Renal cortex interstitium (tissue), 11 donors: ENCODE data around the gene ATXN1. TPM values are rescaled to one million over a fixed set of nuclear protein-coding genes. Genes with fewer than 3 reads are reported as not detected.
"Not testable (repeated sequence)": the region's sequence is repeated elsewhere in the genome, so short reads cannot be mapped to it uniquely, and the experiment has no call there.

Experiments used
- DNase-seq, 11 donors: peaks; one replicate each; pipeline ENCODE4 v3.0.0-alpha.2; 2013; ENCODE audit warnings: low read depth in 9 of 11, low spot score in 4 of 11; ENCODE audit errors: extremely low read depth in 1 of 11
- polyA plus RNA-seq, 3 donors: library from polyadenylated mRNA; unstranded; fragments of 120-200 nt; gene quantifications; one replicate each; pipeline ENCODE4 v1.2.1, GENCODE V29; 2013; ENCODE audit not compliant: insufficient read length in 3 of 3

ATXN1 gene
- polyA plus RNA-seq, 3 donors: 19.3 to 21.9 (median 19.4) TPM

DNA sequence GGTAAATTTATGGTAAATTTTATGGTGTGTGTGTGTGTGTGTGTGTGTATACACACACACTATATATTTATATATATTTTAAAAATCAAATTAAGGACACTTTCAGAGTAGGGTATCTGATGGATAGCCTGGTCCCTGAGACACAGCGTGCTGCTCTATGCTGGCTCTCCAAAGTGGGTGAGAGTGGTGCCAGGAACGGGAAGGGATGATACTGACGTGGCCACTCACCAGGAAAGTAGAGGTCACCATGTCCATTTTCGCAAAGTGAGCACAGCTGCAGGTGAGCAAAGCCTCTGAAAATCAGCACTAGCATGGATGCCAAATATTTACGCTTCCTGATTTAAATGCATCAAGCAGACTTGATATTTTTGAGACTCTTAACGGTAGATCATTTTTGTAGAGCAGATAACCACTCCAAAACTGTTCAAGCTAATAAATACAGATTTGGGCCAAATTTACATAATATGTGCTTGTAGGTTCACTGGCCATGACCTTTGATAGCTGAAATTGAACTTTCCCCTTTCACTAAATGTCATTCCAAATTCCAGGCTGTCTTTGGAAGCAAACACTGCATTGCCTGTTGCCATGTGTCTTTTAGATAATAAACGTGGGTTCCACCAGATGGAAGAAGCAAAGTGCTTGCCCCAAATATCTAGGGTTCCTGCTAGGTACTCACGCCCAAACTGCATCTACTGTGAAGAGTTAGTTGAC is 116.6 kb downstream of the ATXN1 start:
- no peak for DNase-seq

- no peak for DNase-seq
Observed at GRCh38 chr6:16639684-16640480, 121.4 kb downstream of the ATXN1 start.

GRCh38 chr6:16637635-16638034 is 123.6 kb downstream of the ATXN1 start:
- DNase-seq: no peak

GRCh38 chr6:16635810-16636602 is 125.3 kb downstream of the ATXN1 start:
- no peak for DNase-seq

GRCh38 chr6:16635291-16635809 is 125.9 kb downstream of the ATXN1 start:
- DNase-seq: no peak

DNA sequence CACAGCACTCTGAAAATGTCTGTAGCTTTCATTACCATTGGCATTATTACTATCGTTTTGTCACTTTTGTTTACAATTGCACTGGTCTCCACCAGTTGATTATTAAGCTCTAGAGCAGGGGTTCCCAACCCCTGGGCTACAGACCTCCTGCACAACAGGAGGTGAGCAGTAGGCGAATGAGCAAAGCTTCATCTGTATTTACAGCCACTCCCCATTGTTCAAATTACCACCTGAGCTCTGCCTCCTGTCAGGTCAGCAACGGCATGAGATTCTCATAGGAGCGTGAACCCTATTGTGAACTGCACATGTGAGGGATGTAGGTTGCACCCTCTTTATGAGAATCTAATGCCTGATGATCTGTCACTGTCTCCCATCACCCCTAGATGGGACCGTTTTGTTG is 126.4 kb downstream of the ATXN1 start:
- DNase-seq: no peak

DNA sequence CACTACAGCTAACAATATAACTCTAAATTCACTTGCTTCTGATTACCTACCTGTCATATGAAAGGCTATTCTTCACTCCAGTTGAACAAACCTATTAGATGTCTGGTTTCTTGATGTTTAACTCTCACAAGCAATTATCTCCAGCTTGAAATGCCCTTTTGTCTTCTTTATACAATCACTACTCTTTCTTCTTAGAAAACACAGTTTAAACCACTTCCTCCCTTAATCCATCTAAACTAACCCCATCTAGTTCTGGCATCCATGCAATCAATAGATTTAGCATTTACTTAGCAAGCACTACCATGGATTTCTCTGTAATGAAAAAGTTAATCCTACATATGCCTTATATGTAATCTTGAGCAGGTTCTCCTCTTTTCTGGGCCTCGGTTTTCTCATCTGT is 127.3 kb downstream of the ATXN1 start:
- no peak for DNase-seq

GRCh38 chr6:16633465-16633864 is 127.8 kb downstream of the ATXN1 start:
- DNase-seq: no peak

- no peak for DNase-seq
Observed at GRCh38 chr6:16632101-16632500, 129.2 kb downstream of the ATXN1 start.

DNA sequence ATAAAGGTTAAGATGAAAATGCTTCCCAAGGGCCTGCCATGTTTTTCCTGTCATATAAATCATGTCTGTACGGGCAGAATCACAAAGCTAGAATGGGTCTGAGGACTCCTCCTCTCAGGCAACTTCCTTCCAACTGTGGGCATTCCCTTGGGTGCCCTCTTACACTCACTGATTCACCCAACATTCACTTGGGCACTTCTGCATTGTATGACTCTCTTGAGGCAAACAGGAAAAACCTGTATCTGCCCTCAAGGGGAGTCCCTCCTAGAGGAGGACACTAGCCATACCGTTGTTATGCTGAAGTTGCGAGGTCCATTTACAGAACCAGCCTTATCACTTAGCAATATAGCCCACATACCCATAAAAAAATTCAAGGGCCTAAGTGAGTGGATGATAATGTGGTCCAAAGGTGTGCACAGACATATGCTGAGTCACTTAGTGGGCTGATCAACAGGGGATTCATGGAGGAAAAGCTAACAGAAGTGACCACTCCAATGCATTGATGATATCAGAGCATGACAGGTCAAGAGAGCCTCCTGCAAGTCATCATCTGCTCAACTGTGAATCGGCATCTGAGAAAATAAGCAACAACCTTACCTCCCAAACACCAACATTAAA is 131.1 kb downstream of the ATXN1 start:
- no peak for DNase-seq

DNA sequence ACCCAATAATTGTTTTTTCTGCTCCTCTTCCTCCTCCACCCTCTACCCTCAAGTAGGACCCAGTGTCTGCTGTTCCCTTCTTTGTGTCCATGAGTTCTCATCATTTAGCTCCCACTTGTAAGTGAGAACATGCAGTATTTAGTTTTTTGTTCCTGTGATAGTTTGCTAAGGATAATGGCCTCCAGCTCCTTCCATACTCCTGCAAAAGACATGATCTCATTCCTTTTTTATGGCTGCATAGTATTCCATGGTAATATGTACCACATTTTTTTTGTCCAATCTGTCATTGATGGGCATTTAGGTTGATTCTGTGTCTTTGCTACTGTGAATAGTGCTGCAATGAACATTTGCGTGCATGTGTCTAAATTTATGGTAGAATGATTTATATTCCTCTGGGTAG is 132.7 kb downstream of the ATXN1 start:
- DNase-seq: not testable (repeated sequence)

DNA sequence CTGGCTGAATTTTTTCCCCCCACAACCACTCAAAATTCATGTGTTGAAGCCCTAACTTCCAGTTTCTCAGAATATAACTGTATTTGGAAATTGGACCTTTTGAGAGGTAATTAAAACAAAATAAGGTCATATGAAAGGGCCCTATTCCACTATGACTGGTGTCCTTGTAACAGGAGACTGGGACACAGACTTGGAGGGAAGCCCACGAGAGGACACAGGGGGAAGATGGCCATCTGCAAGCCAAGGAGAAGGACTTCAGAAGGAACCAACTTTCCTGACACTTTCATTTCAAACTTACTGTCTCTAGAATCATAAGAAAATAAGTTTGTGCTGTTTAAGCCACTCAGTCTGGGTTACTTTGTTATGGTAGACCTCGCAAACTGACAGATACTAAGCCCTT is 134.6 kb downstream of the ATXN1 start:
- no peak for DNase-seq

DNA sequence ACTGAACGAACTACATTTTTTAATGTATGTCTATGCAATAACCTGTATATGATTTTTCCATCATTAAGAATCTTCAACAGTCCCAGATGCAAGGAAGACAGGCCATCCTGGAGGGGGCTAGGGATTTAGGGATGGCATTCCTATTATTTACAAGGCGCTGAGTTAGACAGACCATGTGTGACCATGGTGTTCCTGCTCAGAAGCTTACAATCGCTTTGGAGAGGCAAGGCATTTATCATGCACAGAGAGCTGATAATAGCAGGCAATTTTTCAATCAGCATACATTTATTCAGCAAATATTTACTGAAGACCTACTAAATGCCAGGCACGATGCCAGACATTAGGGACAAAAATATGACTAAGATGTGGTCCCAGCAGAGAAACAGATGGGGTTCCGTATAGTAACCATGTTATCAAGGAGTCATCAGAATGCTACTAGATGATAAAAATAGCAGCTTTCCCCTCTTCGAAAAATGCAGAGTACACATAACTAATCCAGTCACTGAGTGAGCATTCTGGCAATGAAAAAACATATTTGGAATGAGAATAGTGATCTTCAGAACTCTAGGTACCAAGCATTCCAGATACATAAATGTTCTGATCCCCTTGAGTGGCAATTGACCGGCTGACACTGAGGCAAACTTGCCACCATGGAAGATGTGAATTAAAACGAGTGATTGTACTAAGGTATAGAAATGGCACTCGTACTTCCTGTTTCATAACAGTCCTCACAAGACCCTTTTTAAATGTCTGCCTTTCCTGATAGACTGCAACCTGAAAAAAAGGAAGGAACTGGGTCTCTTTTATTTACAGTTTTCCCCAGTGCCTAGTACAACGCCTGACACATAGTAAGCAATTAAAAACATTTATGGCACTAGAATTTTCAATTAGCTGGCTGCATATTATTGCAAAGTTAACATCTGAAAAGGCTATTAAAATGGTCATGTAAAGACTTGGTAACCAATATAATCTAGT is 135.7 kb downstream of the ATXN1 start:
- no peak for DNase-seq

DNA sequence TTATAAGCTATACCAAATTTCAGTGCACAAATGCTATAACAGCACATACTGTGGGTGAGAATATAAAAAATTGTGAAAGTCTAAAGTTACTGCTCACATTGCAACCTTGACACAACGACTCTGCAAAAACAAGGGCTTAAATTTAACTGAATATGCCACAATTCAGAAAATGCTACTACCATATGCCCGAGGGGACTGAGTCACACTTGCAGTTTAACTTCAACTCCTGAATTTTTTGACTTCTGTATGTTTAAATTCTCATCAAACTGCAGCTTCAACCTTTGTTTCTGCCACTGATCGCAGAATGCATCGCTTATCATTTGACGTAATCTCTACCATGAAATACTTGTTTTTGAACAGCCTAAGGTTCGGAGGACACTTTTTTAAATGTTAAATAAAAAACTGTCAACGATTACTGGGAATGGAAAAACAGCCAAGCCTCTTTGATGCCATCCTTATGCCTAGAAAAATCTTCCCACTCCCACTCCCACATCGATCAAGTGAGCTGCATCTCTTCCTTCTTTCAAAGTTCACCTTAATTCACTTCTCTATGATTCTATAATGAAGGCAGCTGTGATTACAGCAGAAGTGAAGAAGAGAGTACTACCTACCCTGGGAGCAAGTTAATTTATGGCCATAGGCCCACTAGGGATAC is 136.5 kb downstream of the ATXN1 start:
- DNase-seq: no peak

GRCh38 chr6:16623731-16624130 is 137.5 kb downstream of the ATXN1 start:
- DNase-seq: no peak

DNA sequence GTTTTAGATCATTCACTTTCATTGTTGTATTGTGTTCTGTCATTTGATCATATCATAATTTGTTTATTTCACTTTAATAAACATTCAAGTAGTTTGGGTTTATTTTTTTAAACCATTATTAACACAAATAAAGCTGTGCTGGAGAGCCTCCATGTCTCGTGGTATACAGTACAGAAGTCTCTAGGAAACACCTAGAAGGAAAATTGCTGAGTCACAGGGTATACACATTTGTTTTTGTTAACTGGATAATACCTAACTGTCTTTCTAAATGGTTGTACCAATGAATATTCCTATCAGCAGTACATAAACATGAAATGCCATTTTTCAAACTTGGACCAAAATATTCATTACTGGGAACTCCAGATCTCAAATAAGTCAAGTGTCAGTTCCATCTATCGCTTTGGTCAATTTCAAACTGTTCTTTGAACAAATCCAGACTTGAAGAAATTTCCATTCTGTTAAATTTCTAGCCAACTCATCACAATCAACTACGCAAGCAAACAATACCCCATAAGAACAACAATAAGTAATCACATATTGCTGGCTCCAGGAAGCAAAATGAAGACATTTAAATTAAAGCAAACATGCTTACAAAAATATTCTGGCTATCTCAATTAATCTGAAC is 138.1 kb downstream of the ATXN1 start:
- DNase-seq: no peak

DNA sequence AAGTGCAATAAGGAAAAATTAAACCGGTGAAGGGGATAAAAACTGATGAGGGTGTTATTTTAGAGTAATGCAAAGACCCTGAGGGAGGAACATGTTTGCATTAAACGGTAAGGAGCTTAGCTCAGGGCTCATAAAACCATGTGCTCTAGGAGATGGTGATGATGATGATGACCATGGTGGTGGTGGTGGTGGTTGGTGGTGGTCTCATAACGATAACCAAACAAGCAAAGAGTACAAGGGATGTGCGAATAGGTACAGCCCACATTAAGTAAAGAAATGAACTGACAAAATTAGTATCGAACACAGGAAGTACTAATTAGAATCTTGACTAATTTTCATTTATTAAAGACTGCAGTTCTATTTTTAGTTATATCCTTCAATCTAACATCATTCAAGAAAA is 139.1 kb downstream of the ATXN1 start:
- DNase-seq: no peak
